Calu3 (cell line): ENCODE measurements around the gene PSMC3IP. TPM values are rescaled to one million over a fixed set of nuclear protein-coding genes. Genes with fewer than 3 reads are reported as not detected.

Experiments used
- BruUV-seq: library from RNA; stranded (reverse); fragments of 400-500 nt; replicated peaks from 2 replicates; lab custom pipeline; 2021; lab: Mats Ljungman, UMichigan
- CTCF ChIA-PET: fragments of 300-600 bp; sonication (Branson Sonifier 250); formaldehyde crosslinking; loops from one replicate; lab custom pipeline; 2022; ENCODE audit warnings: antibody characterized with exemption; lab: Charles Lee
- DNase-seq: peaks from one replicate; pipeline ENCODE4 v3.0.0; 2022
- H3K27ac Mint-ChIP-seq: one replicate; pipeline ENCODE4 v1.8.0; 2022; ENCODE audit warnings: mixed read lengths; ENCODE audit not compliant: unreplicated experiment
- H3K27me3 Mint-ChIP-seq: one replicate; pipeline ENCODE4 v1.8.0; 2022; ENCODE audit warnings: mixed read lengths; ENCODE audit not compliant: unreplicated experiment
- H3K36me3 Mint-ChIP-seq: one replicate; pipeline ENCODE4 v1.8.0; 2022; ENCODE audit warnings: mild to moderate bottlenecking, moderate library complexity, mixed read lengths; ENCODE audit not compliant: insufficient read depth, unreplicated experiment
- H3K4me1 Mint-ChIP-seq: one replicate; pipeline ENCODE4 v1.8.0; 2022; ENCODE audit warnings: mild to moderate bottlenecking, low read depth, mixed read lengths; ENCODE audit not compliant: unreplicated experiment
- H3K4me3 Mint-ChIP-seq: one replicate; pipeline ENCODE4 v1.8.0; 2022; ENCODE audit warnings: mild to moderate bottlenecking, low read depth, moderate library complexity, mixed read lengths; ENCODE audit not compliant: unreplicated experiment
- H3K9me3 Mint-ChIP-seq: one replicate; pipeline ENCODE4 v1.8.0; 2022; ENCODE audit warnings: low read depth, mixed read lengths; ENCODE audit not compliant: unreplicated experiment
- intact Hi-C: fragments of 100-400 bp; cut with micrococcal nuclease; formaldehyde crosslinking; loops from one replicate; pipeline ENCODE4 v1.10.0; 2022; ENCODE audit not compliant: unreplicated experiment
- total RNA-seq: library from RNA; stranded (reverse); gene quantifications from 2 replicates; pipeline ENCODE4 v1.2.3, GENCODE V29; 2022
- TF ChIP-seq, protein P1 (sequence below): fragments of 200-600 bp; IDR thresholded peaks from one replicate; pipeline ENCODE4 v1.8.0; 2022; ENCODE audit warnings: antibody characterized with exemption; ENCODE audit not compliant: unreplicated experiment

PSMC3IP gene
- total RNA-seq, 1 experiment from 2014 or later, result 31.8 TPM

DNA sequence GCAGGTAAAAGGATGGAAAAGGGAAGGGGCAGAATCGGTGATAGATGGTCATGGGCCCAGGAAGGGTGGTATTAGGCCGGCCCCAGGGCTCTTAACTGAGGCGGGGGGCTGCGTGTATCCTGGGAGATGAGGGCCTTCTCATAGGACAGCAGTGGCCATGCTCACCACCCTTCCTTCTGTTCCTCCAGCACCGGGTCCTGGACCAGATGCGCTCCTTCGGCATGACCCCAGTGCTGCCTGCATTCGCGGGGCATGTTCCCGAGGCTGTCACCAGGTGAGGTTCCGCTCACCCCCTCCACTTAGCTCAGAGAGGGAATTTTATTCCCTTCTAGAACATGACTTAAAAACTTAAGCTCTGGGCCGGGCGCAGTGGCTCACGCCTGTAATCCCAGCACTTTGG lies 39.0 kb downstream of the PSMC3IP start:
- BruUV-seq, result no TSS peak
- no peak overlapping the region for H3K27ac Mint-ChIP-seq
- peaks cover 75% of the 10 kb centered on the region for H3K36me3 Mint-ChIP-seq
- H3K27me3 Mint-ChIP-seq, result no peaks in the 10 kb centered on the region
- no peak for DNase-seq
- peaks cover 47% of the 10 kb centered on the region for H3K4me1 Mint-ChIP-seq
- peak overlapping the region; percentile 94 for H3K4me3 Mint-ChIP-seq
- TF ChIP-seq, protein P1, sequence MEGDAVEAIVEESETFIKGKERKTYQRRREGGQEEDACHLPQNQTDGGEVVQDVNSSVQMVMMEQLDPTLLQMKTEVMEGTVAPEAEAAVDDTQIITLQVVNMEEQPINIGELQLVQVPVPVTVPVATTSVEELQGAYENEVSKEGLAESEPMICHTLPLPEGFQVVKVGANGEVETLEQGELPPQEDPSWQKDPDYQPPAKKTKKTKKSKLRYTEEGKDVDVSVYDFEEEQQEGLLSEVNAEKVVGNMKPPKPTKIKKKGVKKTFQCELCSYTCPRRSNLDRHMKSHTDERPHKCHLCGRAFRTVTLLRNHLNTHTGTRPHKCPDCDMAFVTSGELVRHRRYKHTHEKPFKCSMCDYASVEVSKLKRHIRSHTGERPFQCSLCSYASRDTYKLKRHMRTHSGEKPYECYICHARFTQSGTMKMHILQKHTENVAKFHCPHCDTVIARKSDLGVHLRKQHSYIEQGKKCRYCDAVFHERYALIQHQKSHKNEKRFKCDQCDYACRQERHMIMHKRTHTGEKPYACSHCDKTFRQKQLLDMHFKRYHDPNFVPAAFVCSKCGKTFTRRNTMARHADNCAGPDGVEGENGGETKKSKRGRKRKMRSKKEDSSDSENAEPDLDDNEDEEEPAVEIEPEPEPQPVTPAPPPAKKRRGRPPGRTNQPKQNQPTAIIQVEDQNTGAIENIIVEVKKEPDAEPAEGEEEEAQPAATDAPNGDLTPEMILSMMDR, result no peak
- CTCF ChIA-PET, result no interaction called here
- intact Hi-C loops, result no loop called here
- no peaks in the 10 kb centered on the region for H3K9me3 Mint-ChIP-seq

- DNase-seq, result no peak
- BruUV-seq, result TSS peak; percentile 43
Measured at GRCh38 chr17:42537826-42538451, 39.6 kb downstream of the PSMC3IP start.

DNA sequence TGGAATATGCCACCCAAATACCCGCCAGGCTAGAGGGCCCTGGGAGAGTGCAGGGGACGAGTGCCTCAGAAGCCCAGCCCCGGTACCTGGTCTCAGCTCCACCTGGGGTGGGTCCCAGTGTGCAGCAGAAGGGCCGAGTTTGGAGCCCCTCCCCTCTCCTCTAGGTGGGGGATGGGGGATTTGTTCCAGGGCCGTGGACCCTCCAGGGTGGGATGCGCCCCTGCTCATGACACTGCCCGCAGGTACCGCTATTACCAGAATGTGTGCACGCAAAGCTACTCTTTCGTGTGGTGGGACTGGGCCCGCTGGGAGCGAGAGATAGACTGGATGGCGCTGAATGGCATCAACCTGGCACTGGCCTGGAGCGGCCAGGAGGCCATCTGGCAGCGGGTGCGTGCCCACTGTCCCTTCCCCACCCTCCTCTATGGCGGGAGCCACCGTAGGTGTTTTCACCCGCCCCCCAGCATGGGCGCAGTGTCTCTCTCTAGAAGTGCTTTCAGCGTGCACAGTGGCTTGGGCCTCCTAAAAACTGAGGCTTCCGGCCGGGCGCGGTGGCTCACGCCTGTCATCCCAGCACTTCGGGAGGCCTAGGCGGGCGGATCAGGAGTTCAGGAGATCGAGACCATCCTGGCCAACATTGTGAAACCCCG lies 40.2 kb downstream of the PSMC3IP start:
- Mint-ChIP-seq H3K4me3 (peak overlapping the region; percentile 94), H3K27me3 (no peaks in the 10 kb centered on the region), H3K4me1 (peaks cover 51% of the 10 kb centered on the region), H3K9me3 (no peaks in the 10 kb centered on the region), H3K36me3 (peaks cover 65% of the 10 kb centered on the region), H3K27ac (peak overlapping the region; percentile 55)
- no TSS peak for BruUV-seq
- intact Hi-C loops, result no loop called here
- TF ChIP-seq, protein P1, result no peak
- no peak for DNase-seq
- CTCF ChIA-PET, result interaction anchor here (0.6 to 2.9 kb wide), 4 partner anchors 10 to 18 kb away, joined by 3 to 11 read pairs (median 6); no protein-coding TSS in a partner anchor

More at GRCh38 chr17:42537826-42538451, 39.6 kb downstream of the PSMC3IP start:
- TF ChIP-seq, protein P1, result no peak
- H3K36me3 Mint-ChIP-seq, result peaks cover 70% of the 10 kb centered on the region
- H3K9me3 Mint-ChIP-seq, result no peaks in the 10 kb centered on the region
- peak overlapping the region; percentile 94 for H3K4me3 Mint-ChIP-seq
- peaks cover 51% of the 10 kb centered on the region for H3K4me1 Mint-ChIP-seq
- H3K27ac Mint-ChIP-seq, result peak overlapping the region; percentile 11
- CTCF ChIA-PET, result interaction anchor here (0.6 to 2.9 kb wide), 3 partner anchors 10 to 18 kb away, joined by 3 to 11 read pairs (median 4); no protein-coding TSS in a partner anchor
- no peaks in the 10 kb centered on the region for H3K27me3 Mint-ChIP-seq
- intact Hi-C loops, result no loop called here

DNA sequence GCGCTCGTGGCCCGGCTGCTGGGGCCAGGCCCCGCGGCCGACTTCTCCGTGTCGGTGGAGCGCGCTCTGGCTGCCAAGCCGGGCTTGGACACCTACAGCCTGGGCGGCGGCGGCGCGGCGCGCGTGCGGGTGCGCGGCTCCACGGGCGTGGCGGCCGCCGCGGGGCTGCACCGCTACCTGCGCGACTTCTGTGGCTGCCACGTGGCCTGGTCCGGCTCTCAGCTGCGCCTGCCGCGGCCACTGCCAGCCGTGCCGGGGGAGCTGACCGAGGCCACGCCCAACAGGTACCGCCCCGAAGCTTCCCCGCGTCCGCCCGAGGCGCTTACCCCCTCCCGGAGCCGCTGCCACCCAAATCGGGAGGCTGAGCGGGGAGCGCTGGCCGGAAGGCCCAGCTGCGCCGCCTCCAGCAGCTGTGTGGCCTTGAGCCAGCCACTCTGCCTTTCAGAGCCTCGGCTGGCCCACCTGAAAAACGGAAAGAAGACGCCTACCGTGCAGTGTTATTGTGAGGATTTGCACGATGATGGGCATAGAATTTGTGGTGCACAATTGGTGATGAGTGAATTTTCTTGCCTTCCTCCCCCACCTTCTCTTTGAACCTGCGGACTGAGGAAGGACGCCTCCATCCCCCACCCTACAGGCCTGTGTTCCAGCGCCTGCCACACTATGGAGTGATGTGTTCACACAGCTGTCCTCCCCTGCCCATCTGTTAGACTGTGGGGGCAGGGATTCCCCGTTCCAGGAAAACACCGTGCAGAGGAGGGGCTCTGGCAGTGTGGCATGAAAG lies 41.0 kb downstream of the PSMC3IP start:
- Mint-ChIP-seq H3K27me3 (no peaks in the 10 kb centered on the region), H3K9me3 (no peaks in the 10 kb centered on the region), H3K36me3 (peaks cover 65% of the 10 kb centered on the region), H3K4me3 (peak overlapping the region; percentile 94), H3K4me1 (peaks cover 53% of the 10 kb centered on the region), H3K27ac (peak overlapping the region; percentile 55)
- peak; percentile 93 for DNase-seq
- no TSS peak for BruUV-seq
- TF ChIP-seq, protein P1, result no peak
- CTCF ChIA-PET, result interaction anchor here (0.7 to 2.9 kb wide), 9 partner anchors 9 to 635 kb away, joined by 3 to 11 read pairs (median 3); partner anchors contain the start of gene TUBG2
- intact Hi-C loops, result no loop called here
